Activated CD4-positive, alpha-beta T cell treated with anti-CD3 and anti-CD28 coated beads for 24 hours (primary cell): ENCODE measurements around the gene HNF1B.

Experiments
- DNase-seq, 2 donors: peaks; one replicate each; pipeline ENCODE4 v3.0.0-alpha.2; 2020; ENCODE audit warnings: low read depth in 2 of 2

HNF1B gene

DNA sequence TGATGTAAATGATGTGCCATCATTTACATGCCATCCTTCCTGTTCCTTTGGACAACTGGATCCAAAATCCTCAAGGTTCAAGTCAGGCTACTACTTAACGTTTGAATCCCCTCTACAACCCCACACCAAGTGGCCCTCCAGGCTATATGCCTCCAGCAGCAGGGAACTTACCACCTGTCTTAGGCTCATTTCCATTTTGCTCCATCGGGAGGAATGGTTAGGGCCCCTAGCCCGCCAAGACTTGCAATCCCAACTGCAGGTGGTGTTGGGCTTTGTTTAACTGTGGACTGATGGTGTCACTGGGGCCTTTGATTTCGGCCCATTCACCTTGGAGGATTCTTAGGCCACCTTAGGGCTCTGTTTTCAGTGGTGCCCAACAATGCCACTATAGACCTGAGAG is 9.7 kb downstream of the HNF1B start:
- DNase-seq = no peak

DNA sequence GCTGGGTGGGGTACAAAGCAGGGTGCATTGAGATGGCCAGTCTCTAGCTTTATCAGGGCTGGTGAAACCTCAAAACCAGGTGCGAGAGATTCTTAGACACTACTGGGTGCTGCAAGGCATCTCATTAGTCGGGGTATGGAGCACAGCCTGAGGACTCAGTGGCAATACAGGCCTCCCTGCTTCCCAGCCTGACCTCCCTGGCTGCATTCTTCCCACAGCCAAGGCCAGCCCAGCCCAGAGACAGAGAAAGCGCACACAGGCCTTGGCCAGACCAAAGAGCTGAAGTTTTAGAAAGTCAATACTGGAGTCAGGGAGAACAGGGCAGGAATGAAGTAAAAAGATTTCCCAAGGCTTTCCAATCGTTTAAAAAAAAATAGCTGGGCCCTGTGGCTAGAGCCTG is 12.5 kb downstream of the HNF1B start:
- DNase-seq = no peak

DNA sequence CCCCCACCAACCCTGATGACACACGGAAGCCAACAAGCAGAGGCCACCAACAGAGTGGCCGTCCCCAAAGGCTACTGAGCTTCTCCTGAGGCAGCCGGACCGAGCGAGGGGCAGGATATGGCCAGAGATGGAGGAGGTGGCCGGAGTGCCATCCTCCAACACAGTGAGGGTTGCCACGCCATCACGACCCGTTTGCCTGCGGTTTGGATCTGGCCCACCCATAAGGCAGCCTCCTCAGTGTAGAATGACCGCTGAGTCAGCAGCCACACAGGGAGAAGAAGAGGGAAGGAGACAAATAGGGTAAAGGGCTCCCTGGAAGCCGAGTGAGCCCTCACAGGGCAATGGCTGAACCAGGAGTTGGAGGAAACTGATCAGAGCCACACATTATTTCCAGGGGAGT is 13.8 kb downstream of the HNF1B start:
- DNase-seq = no peak

DNA sequence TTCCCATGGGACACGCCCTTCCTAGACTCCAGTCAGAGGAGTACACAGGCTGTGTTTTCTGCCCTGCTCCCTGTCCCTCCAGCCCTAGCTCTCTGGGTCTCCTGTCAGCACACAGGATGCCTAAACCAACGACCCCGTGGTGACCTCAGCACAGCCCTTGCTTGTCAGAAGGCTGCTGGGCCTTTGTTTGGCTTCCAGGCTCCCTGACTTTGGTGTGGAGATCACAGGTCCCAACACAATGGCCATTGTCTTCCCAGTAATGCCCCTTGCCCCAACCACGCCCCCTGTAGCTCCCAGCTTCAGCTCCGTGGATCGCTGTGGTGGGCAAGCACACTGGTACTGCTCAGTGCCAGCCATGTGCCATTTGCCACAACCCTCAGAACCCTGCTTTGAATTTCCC is 15.0 kb downstream of the HNF1B start:
- DNase-seq = no peak

DNA sequence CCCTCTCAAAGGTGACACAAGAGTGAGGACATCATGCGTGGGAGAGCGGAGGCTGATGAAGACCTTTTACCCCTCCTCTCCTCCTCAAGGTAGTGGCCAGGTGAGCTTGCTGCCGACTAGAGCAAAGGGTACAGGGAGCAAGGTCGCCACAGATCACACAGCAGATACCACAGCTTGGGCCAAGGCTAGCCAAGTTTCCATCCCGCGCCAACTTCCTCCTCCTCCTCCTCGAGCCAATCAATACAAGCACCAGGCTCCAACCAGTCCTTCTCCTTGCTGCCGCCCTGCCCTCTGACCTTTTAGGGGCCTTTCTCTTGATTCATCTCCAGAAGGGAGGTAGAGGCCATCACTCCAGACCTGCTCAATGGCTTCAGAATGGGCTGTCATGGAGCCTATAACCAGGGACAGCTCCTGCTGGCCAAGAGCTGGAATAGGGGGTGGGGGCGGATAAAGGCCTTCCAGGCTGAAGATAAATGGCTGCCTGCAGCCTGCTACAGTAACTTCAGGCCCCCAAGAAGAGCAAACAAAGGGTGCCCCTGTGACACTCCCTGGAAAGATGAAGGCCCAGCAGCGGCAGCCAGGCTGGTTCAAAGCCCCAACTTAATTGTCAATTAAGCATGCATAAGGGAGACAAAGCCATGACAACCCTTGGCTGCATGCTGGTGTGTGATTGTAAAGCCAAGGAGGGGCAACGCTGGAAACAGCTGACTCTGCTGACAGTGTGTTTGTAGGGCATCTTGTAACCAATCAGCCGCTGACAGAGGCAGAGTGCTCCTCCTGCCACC is 17.8 kb downstream of the HNF1B start:
- no peak for DNase-seq

DNA sequence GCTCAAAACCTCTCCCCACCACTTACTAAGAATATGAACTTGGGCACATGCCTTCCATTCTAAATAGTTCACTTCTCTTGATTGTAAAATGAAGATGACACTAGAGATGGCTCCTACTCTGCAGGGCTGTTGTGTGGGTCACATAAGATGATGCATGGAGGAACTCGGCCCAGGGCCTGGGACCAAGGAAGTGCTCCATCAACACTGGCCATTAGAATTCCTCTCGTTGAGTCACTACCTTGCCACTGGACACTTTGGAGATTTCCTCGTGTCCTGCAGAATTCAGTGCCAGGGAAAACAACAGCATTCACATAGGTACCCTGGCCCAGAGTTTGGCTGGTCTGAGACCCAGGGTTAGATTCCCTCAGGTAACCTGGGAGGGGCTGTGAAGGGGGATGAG is 18.6 kb downstream of the HNF1B start:
- DNase-seq = no peak

DNA sequence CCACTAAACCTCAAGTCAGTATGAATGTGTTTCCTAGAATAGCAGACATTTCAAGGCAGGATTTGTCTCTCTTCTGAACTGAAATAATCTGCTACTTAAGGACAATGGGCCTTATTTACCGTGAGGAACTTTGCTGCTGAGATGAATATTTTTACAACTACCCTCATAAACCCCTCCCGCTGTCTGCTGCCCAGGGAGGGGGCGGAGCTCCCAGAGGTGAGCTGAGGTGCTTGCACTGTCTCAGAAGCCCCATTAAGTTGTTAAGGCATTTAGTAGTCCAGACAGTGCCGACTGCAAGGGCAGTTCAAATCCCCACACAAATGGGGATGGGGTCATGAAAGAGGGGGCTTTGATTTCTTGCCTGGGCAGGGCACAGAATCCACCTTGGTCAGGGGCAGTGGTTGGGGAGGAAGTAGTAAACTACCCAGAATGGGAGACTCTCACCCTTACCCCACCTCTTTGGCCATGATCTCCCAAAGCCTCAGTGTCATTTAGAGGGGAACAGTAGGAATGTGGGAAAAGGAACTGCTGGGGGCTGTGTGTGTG is 19.2 kb downstream of the HNF1B start:
- DNase-seq = no peak

DNA sequence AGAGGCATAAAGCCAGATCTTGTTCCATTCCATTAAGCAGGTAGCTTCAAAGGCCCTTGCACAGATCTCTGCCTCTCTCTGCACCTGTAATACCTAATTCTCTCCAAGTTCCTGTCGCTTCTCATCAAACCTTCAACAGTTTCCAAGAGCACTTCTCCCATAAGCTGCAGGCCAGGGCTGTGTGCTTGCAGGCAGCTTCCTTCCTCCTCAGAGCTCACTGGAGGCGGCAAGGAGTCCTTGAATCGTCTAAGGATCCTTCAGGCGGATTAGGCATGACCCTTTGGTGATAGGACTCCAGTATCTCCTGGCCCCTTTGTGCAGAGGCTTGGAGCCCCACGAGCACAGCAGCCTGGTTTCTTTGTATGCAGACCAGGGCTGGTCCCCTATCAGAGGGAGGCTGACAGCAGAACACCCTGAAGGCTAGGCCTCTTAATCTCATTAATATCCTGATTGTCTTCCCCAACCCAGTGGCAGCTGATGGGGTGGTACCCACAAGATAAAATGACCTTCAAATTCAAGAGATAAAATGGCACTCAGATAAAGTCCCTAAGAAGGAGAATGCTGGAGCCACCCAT is 19.8 kb downstream of the HNF1B start:
- DNase-seq = no peak

DNA sequence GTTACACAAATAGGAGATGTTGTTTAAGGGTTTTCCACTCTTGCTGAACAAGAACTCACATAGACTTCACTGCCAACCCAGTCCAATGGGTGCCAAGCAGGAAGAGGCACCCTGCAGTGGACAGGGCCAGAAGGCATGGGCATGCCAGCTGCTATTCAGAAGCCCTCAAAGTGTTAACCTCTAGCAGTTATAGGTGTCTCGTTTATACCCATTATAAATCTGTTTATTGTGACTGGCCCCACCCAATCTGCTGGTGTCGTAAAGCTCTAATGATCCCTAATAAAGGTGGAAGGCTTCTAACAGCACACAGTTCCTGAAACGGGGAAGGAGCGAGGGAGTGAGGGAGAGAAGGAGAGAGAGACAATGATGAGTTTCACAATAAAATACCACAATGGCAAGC is 23.9 kb downstream of the HNF1B start:
- DNase-seq = no peak

DNA sequence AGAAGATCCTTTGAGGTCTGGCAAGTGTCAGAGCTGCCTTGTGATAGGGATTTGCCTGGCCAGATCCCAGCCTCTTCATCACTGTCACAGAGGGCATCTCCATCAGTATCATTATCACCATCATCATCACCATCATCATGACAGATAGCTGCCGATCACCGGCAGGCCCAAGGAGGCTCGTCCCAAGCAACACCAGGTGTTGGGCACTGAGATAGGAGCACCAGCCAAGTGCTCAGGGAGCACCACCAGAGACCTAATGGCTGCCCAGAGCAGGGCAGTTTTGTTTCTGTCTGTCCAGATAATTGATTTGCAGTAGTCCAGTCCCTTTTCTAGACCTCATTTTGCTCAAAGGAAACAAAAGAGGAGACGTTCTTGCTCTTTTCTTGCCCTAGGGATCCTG is 25.0 kb downstream of the HNF1B start:
- no peak for DNase-seq

DNA sequence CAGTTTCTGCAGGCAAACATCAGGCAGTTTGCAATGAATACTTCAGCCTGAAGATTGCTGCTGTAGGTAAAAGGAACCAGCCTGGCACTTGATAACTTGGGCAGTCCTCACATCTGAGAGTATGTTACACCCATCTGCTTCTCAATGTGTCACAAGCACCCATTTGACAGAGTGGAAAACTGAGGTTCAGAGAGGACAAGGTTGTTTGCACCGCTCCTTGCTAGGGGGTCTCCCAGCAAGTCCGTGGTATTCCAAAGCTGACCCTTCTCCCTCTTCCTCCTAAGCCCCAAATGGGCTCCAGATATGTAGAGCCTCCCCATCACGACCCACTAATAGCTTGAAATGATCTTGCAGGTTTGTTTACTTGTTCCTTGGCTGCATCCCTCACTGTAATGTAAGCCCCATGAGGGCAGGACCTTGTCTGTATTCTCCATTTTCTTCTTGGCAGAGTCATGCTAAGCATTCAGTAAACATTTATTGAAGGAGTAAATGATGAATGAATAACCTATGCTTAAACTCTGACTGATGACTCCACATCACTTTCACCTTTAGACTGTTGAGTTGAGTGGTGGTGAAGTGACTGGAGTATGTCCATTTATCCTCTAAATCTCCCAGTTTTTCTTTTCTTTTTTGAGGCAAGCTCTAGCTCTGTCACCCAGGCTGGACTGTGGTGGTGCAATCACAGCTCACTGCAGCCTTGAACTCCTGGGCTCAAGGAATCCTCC is 26.4 kb downstream of the HNF1B start:
- no peak for DNase-seq

DNA sequence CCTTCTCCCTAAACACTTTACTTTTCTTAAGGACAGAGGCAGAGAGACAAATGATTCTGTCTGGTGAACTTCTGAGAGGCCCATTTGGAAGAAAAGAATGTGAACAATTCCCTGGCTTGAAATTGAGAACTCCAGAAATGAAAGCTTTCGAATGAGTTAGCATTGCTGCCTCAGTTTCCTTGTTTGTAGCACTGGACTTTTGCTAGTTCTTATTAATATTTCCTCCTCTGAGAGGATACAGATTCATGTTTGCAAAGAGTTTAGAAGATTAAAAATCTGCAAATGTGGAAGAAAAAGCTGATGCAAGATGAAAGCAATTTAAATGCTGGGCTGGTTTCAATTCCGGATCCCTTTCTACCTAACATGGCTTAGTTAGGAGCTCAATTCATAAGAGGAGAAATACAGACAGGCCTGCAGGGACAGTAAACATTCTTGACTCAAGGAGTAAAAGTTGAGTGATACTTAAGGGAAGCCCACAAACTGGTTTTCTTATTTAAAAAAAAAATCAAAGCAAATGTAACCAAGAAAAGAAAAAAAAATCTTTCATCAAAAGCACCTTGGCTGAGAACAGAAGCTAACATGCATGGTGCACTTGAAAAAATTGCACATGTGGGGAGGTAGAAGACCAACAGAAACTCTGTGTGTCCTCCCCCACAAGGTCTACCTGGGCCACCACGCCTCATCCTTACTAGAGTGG is 27.1 kb downstream of the HNF1B start:
- no peak for DNase-seq

DNA sequence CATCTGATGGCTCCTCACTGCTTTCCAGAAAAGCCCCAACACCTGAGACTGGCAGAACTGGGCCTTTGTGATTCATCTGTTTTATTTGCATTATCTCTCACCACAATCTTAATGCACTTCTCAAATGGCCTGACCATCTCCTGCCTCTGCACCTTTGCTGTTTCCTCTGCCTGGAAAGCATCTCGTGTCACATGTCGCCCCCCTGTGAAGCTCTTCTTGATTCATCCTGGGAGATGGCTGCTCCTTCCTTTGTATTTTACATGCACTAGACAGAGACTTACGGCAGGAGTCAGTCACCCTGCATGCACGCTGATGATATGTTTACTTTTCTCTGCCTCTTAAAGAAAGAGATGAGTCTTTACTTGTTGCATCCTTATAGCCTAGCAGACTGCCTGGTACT is 30.0 kb downstream of the HNF1B start:
- no peak for DNase-seq

DNA sequence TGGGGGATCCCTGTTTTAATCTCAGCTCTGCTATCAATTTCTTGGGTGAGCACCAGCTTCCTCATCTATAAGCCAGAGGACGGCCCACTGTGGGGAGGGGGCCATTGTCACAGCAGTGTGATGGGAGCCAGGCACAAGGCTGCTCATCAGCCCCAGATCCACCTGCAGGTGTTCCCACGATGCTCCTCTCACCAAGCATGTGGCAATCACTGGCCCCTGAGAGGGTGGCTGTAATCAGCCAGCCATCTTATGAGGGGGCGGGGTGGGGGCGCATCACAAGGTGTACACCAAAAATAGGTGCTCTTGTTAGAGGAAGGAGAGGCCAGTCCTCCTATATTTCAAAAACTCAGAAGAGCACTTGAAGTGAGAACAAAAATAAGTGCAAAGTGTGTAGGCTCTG is 31.2 kb downstream of the HNF1B start:
- DNase-seq = no peak

DNA sequence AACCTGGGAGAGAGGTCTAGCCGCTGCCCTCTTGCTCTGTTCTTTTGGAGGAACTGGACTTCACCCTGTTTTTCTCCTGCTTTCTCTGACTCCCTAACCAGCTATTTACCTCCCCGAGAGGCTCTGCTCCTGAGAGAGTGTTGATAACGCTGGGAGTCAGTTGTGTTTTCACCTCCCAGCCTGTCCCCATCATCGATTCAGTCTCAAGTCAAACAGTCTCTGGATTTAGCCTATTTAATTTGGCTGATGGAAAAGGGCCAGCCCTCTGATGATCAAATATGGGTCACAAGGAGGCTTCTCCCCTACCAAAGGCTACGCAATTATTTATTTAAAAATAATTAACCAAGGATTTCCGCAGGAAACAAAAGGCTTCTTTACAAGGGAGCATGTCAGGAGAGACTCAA is 31.8 kb downstream of the HNF1B start:
- no peak for DNase-seq

DNA sequence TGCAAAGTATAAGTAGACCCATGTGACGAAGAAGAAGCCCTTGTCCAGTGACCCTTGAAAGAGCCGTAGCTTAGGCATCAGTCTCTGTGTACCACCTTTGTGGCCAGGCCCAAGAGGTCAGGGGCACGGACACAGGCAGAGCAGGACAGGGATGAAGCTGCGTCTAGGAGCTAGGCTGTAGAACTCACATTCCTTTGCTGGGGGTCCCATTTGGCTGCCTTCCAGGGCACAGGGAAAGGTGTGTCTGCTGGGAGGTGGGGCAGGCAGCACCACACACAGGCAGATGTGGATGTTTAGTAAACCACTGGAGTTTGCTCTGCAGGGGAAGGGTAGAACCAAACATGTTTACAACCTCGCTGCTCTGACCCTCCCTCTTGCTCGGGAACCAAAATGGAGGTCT is 33.7 kb downstream of the HNF1B start:
- no peak for DNase-seq

DNA sequence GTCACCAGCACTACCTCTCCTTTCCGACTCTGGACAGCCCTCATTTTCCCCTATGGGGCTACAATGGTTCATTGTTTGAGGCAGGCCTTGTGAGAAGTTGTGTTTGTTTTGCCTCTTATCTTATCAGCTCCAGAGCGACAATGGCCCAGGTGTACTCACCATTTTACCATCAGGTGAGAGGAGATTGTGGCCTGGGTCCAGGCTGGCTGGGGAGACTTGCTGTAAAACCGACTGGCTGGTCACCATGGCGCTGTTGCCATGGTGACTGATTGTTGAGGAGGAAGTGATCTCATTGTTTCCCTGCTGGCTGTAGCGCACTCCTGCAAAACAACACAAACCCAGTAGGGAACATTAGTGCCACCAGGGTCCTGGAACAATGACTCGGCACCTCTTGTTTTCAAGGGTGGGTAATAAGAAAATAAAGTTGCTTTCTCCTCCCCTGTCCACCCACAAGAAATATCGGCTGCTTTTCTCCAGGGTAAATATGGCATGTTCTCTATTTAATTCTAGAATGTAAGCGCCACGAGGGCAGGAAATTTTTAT is 34.4 kb downstream of the HNF1B start:
- DNase-seq = no peak

DNA sequence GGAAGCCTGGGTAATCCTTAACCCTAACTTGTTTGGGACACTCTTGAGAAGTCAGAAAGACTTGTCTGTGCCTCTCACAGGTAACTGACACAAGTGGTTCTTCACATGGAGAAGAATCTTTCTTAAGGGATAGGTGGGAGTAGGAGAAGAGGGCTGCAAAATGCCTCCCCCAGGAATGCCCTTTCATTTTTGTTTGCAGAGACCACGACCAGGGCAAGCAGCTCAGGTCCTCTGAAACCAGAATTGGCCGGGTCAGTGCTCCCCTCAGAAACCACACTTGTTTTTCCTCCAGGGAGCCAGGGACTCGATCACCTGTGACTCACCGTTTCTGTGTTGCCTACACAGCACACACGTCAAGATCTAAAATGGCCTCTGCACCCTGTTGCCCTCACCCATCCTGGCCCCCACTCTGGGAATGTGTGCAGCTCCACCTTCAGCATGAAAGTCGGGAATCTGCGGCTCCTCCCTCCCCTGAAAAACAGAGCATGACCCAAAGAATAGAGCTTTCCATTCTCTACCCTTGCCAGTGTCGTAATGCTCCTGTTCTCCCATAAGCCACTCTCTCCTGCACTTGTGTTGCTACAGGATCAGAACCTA is 36.1 kb downstream of the HNF1B start:
- DNase-seq = no peak

DNA sequence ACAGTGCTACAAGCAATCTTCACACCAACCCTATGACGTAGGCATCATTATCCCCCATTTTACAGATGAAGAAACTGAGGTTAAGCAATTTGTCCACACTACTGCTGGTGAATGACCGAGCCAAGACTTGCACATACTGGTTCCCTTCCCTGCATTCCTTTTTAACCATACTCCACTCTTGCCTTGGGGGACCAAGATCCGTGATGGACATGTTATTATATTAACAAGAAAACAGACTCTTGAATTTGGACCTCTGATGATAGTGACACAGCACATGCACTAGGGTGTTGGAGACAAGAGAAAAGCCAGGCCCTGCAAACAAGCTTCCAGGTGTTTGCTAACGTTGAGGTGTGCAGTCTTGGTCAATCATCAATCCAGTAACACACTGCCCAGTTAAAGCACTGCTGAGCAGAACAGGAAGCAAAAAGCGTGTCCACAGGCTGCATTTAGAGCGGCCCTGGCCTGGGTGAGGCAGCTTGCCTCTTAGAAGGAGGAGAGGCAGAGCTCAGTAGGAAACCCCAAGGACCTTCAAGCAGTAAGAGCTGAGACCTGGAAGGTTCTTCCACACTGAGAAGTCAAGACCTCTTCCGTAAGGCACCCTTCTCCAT is 36.7 kb downstream of the HNF1B start:
- DNase-seq = no peak

DNA sequence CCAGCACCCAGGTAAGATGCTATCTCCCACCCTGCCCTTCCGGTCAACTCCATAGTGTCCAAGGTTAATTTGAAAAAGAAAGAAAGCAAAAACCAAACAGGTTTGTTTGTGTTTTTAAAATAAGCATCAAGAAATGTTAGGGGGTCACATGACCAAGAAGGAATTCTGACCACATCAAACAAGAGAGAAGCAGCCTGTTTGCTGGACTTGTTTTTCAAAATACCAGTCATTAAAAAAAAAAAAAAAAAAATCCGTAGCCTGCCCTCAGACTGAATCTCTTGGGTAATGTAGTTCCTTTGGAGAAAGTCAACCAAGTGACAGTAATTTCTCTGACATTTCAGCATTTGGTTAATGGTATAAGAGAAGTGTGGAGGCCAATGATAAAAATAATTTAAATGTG is 38.4 kb downstream of the HNF1B start:
- DNase-seq = no peak

DNA sequence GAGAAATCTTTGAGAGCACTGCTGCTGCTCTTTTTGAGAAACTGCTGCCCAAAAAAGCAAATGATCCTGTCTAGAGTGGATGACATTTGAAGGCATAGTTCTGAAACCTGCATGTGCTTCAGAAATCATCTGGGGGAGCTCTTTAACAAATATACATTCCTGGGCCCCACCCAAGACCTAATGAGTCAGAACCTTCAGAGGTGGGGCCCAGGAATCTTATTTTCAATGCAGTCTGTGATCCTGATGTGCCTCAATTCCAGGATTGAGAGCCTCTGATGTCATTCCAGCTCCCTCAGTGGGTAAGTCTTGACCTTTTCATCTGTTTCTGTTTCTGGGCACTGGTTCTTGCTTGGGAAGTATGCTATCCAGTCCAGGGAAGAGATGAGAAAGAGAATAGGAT is 42.3 kb downstream of the HNF1B start:
- DNase-seq = no peak
